ENCODE data around the gene ZNF740.

ZNF740 gene

GRCh38 chr12:53219956-53220693 lies 39.6 kb downstream of the ZNF740 start:
- no peak for TF ChIP-seq CTCF (IDR thresholded peaks at IDR 0.05)
- H3K27ac ChIP-seq: peak overlapping the region; percentile 93 to 97

DNA sequence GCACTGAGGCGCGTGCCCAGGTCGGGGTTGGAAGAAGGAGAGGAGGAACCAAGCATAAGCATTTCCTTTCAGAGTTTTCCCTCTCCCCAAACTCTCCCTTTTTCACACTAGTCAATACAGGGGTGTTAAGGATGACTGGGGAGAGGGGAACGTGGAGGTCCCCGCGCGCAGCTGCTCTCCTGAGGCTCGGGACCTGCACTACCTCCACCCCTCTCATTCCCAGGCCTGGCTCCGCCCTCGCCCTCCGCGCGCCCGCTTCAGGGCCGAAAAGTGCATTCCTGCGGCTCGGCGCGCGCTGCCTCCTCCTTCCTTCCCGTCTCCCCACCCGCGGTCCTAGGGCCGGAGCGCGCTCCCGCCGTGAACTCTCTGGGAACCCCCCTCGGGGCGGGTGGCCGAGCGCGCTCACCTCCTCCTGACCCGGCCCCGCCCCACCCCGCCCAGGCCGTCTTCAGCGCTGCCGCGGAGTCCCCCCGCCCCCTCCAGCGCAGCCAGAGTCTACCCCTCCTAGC lies 40.2 kb downstream of the ZNF740 start:
- no peak for TF ChIP-seq CTCF (IDR thresholded peaks at IDR 0.05)
- H3K4me3 ChIP-seq: peak overlapping the region; percentile 90
- peak overlapping the region; percentile 93 to 97 for H3K27ac ChIP-seq
- DNase-seq (ENCODE audit: low spot score): peak; percentile 94

More at GRCh38 chr12:53219956-53220693, 39.6 kb downstream of the ZNF740 start:
- peak overlapping the region; percentile 90 for H3K4me3 ChIP-seq
- DNase-seq (ENCODE audit: low spot score): no peak

DNA sequence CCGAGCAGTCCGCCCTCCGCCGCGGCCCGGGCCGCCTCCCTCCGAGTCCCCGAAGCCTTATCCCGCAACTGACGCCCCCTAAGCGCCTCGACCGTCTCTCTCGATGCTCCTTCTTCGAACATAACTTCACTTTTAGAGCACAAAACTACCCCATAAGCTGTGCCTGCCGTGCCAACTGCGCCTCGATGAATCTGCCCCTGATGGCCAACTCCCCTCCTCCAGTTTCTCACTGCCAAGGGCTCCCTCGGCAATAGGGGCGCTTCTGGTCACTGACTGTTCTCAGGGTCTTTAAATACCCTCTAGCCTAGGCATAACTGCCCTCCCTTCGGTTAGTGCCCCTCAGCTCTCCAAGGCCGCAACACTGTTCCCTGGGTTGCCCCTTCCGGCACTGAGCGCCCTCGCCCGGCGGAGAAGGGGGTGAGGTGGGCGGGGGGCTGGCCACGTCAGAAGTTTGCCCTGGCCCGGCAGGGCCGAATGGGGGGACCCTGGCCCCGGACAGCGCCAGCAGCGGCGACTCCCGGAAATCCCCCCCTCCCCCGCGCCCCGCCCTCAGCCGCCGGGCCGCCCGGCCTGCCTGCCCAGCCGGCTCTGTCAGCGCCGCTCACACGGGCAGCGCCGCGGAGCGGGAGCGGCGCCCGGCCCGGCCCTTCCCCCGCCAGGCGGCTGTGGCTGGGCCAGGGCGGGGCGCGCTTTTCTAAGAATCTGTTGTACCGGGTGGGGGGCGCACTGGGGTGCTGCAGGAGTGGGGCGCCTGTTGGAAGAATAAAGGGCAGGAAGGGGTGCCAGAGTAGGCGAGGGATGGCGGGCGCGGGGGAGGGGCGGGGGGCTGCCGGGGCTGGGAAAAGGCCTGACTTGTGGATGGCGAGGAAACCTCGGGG lies 40.9 kb downstream of the ZNF740 start:
- no peak for TF ChIP-seq CTCF (IDR thresholded peaks at IDR 0.05)
- Histone ChIP-seq H3K27ac (peak overlapping the region; percentile 93 to 97), H3K4me3 (peak overlapping the region; percentile 90)
- DNase-seq (ENCODE audit: low spot score): peak; percentile 87

- Histone ChIP-seq H3K27ac (peak overlapping the region; percentile 93 to 97), H3K4me3 (peak overlapping the region; percentile 90)
- no peak for DNase-seq (ENCODE audit: low spot score)
- no peak for TF ChIP-seq CTCF (IDR thresholded peaks at IDR 0.05)
Observed at GRCh38 chr12:53222170-53222721, 41.7 kb downstream of the ZNF740 start.

- DNase-seq (ENCODE audit: low spot score): peak; percentile 67
Observed at GRCh38 chr12:53222806-53223261, 42.3 kb downstream of the ZNF740 start.

More at GRCh38 chr12:53222806-53223261, 42.3 kb downstream of the ZNF740 start:
- Histone ChIP-seq H3K4me3 (peak overlapping the region; percentile 90), H3K27ac (peak overlapping the region; percentile 93 to 97)
- TF ChIP-seq CTCF (IDR thresholded peaks at IDR 0.05): no peak
